ES-I3 (cell line): ENCODE data around the gene OR4F6.
"Not testable (repeated sequence)": the region's sequence is repeated elsewhere in the genome, so short reads cannot be mapped to it uniquely, and the experiment has no call there.

Experiments used
- H3K36me3 ChIP-seq: 2 replicates; pipeline ENCODE4 v1.6.1; 2013; ENCODE audit warnings: mild to moderate bottlenecking, low read length, control low read depth, moderate library complexity; ENCODE audit not compliant: insufficient read depth
- H3K4me1 ChIP-seq: 2 replicates; pipeline ENCODE4 v1.6.1; 2013; ENCODE audit warnings: mild to moderate bottlenecking, control low read depth, low read length; ENCODE audit not compliant: insufficient read depth
- H3K9ac ChIP-seq: 2 replicates; pipeline ENCODE4 v1.6.1; 2013; ENCODE audit warnings: low read depth, mild to moderate bottlenecking, low read length, moderate library complexity
- H3K9me3 ChIP-seq: 2 replicates; pipeline ENCODE4 v1.6.1; 2013; ENCODE audit warnings: mild to moderate bottlenecking, low read length, moderate library complexity; ENCODE audit not compliant: control insufficient read depth, insufficient read depth

Gene OR4F6

GRCh38 chr15:101803209-101803608, at the start of gene OR4F6:
Gene OR4F6 (plus strand): TSS chr15:101803509. CDS start chr15:101805720, 2,211 bp downstream.
- H3K9ac ChIP-seq = no peak within 1 kb of the TSS
- no peaks in the 10 kb centered on the region for H3K36me3 ChIP-seq
- H3K4me1 ChIP-seq = no peaks in the 10 kb centered on the region
- H3K9me3 ChIP-seq = no peaks in the 10 kb centered on the region

GRCh38 chr15:101764669-101765339, 38.5 kb upstream of the OR4F6 start:
- H3K9me3 ChIP-seq, H3K4me1 ChIP-seq, H3K36me3 ChIP-seq, H3K9ac ChIP-seq: not testable (repeated sequence)

GRCh38 chr15:101765340-101765671, 38.0 kb upstream of the OR4F6 start:
- not testable (repeated sequence) for H3K9ac ChIP-seq, H3K9me3 ChIP-seq, H3K36me3 ChIP-seq, H3K4me1 ChIP-seq

DNA sequence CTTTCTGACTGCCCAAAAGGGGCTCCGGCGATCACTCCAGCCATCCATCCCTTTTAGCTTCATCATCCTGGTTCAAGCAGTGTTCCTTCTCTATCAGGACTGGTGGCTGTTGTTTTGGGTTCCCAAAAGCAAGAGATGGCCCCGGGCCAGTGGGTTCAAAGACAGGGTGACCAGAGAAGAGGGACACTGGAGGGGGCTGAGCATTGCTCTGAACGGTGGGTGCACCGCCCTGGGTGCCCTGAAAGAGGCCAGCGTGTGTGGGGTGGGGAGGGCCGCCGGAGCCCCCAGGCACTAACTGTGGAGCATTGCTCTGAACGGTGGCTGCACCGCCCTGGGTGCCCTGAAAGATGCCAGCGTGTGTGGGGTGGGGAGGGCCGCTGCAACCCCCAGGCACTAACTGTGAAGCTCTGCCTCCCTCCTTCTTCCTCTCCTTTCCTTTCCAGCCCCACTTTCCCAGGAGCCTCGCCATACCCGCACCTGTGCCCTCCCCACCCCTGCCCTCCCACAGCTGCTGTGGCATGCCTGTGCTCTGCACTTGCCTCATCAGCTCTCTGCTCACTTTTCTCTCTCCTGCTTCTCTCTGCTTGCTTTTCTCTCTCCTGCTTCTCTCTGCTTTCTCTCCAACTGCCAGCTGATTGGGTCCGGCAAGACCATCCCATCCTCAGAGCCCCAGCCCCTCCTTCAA, 37.4 kb upstream of the OR4F6 start:
- H3K4me1 ChIP-seq = no peaks in the 10 kb centered on the region
- H3K9ac ChIP-seq = no peak overlapping the region
- H3K36me3 ChIP-seq = no peaks in the 10 kb centered on the region
- no peaks in the 10 kb centered on the region for H3K9me3 ChIP-seq

GRCh38 chr15:101767083-101767640, 36.1 kb upstream of the OR4F6 start:
- not testable (repeated sequence) for H3K9me3 ChIP-seq, H3K36me3 ChIP-seq

GRCh38 chr15:101772921-101773320, 30.4 kb upstream of the OR4F6 start:
- H3K4me1 ChIP-seq = no peaks in the 10 kb centered on the region
- H3K9ac ChIP-seq = no peak overlapping the region

More at GRCh38 chr15:101767083-101767640, 36.1 kb upstream of the OR4F6 start:
- not testable (repeated sequence) for H3K9ac ChIP-seq, H3K4me1 ChIP-seq

DNA sequence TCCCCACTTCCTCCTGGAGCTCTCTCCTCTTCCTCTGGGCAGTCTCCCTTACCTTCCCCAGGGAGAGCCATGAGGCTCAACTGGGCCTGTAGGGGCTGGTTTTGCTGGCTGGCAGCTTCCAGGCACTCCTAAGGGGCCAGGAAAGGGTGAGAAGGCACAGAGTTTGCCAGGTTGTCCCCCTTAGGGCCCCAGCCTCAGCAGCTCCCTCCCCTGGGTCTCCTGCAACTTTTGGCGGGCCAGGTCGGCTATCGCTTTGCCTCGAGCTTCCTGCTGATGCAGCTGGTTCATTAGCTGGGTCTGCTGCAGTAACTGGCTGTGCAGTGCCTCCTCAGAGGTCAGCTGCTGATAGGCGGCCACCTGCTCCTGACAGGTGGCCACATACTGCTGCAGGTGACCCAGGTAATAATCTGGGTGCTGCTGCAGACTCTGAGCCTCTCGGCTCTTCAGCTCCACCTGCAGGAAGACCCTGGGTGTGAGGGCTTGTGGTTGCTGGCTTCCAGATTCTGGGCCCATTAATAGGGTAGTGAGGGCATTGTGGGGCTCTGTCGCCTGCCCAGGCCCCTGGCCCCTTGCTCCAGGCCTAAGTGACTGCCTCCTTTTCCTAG, 29.7 kb upstream of the OR4F6 start:
- no peaks in the 10 kb centered on the region for H3K4me1 ChIP-seq
- H3K9ac ChIP-seq = no peak overlapping the region
- no peaks in the 10 kb centered on the region for H3K9me3 ChIP-seq
- no peaks in the 10 kb centered on the region for H3K36me3 ChIP-seq

More at GRCh38 chr15:101772921-101773320, 30.4 kb upstream of the OR4F6 start:
- no peaks in the 10 kb centered on the region for H3K9me3 ChIP-seq
- no peaks in the 10 kb centered on the region for H3K36me3 ChIP-seq

DNA sequence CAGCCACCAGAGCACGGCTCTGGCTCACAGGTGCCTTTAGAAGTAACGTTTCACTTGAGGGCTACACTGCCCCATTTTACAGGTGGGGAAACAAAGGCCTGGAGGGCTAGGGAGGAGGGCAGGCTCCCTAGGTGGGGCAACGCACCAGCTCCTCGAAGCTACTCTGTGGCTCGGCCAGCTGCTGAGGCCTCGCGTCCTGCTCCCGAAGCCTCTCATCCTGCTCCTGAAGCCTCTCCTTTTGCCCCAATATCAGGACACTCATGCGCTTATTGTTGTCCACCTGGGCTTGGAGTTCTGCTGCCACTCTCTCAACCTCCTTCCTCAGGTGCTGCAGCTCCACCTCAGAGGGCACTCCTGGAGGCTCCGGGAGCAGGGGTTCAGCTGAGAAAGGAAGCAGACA, 28.2 kb upstream of the OR4F6 start:
- Histone ChIP-seq H3K9ac (no peak overlapping the region), H3K4me1 (no peaks in the 10 kb centered on the region), H3K36me3 (no peaks in the 10 kb centered on the region), H3K9me3 (no peaks in the 10 kb centered on the region)

- not testable (repeated sequence) for H3K9me3 ChIP-seq, H3K4me1 ChIP-seq, H3K36me3 ChIP-seq, H3K9ac ChIP-seq
Measured at GRCh38 chr15:101778576-101778975, 24.7 kb upstream of the OR4F6 start.

GRCh38 chr15:101780225-101780624, 23.1 kb upstream of the OR4F6 start:
- not testable (repeated sequence) for H3K4me1 ChIP-seq, H3K9me3 ChIP-seq, H3K9ac ChIP-seq, H3K36me3 ChIP-seq

GRCh38 chr15:101781928-101782327, 21.4 kb upstream of the OR4F6 start:
- H3K9me3 ChIP-seq = no peaks in the 10 kb centered on the region
- no peak overlapping the region for H3K9ac ChIP-seq
- H3K4me1 ChIP-seq = no peaks in the 10 kb centered on the region
- no peaks in the 10 kb centered on the region for H3K36me3 ChIP-seq

GRCh38 chr15:101784644-101785043, 18.7 kb upstream of the OR4F6 start:
- no peaks in the 10 kb centered on the region for H3K36me3 ChIP-seq
- no peaks in the 10 kb centered on the region for H3K9me3 ChIP-seq
- no peaks in the 10 kb centered on the region for H3K4me1 ChIP-seq
- no peak overlapping the region for H3K9ac ChIP-seq

- H3K4me1 ChIP-seq, H3K9ac ChIP-seq, H3K36me3 ChIP-seq, H3K9me3 ChIP-seq: not testable (repeated sequence)
Measured at GRCh38 chr15:101786422-101786821, 16.9 kb upstream of the OR4F6 start.

- H3K9ac ChIP-seq, H3K36me3 ChIP-seq, H3K4me1 ChIP-seq, H3K9me3 ChIP-seq: not testable (repeated sequence)
Measured at GRCh38 chr15:101788001-101788400, 15.3 kb upstream of the OR4F6 start.
